ENCODE measurements around the gene KIAA0513. TPM values are rescaled to one million over a fixed set of nuclear protein-coding genes. Genes with fewer than 3 reads are reported as not detected.

KIAA0513 gene
- total RNA-seq, 1 experiment from 2014 or later, result 7.8 TPM

GRCh38 chr16:85037050-85037410, 9.4 kb downstream of the KIAA0513 start (continued):
- TF ChIP-seq ZSCAN18 (CRISPR knock-in tag; IDR thresholded peaks at IDR 0.05) (no peak), MYBL2 (CRISPR knock-in tag; IDR thresholded peaks at IDR 0.05) (no peak)

- no peak overlapping the region for H3K27ac Mint-ChIP-seq
- ATAC-seq (no peak), DNase-seq (ENCODE audit: low spot score) (no peak)
- H3K4me3 Mint-ChIP-seq, result no peak overlapping the region
- H3K9me3 Mint-ChIP-seq, result no peaks in the 10 kb centered on the region
- peaks cover 6% of the 10 kb centered on the region for H3K4me1 Mint-ChIP-seq
- H3K27me3 Mint-ChIP-seq (ENCODE audit: low read depth), result no peaks in the 10 kb centered on the region
- CTCF ChIA-PET, result interaction anchor here (0.6 to 2.3 kb wide), 3 partner anchors 10 to 85 kb away, joined by 3 to 5 read pairs (median 3); partner anchors contain the start of gene KIAA0513
- POLR2A ChIA-PET, result no interaction called here
- H3K36me3 Mint-ChIP-seq, result no peaks in the 10 kb centered on the region
- no peak for TF ChIP-seq SMAD4 (CRISPR knock-in tag; IDR thresholded peaks at IDR 0.05)
- TF ChIP-seq ZNF138 (CRISPR knock-in tag; conservative IDR thresholded peaks at IDR 0.05), result no peak
- no peak for TF ChIP-seq CREB1 (CRISPR knock-in tag; IDR thresholded peaks at IDR 0.05)
- TF ChIP-seq EMX1 (CRISPR knock-in tag; IDR thresholded peaks at IDR 0.05), result no peak
These were observed 10.1 kb downstream of the KIAA0513 start for GRCh38 chr16:85037721-85038120.

GRCh38 chr16:85040685-85041084, 13.1 kb downstream of the KIAA0513 start:
- Mint-ChIP-seq H3K4me3 (no peak overlapping the region), H3K27me3 (ENCODE audit: low read depth) (no peaks in the 10 kb centered on the region), H3K36me3 (no peaks in the 10 kb centered on the region), H3K27ac (no peak overlapping the region), H3K4me1 (no peaks in the 10 kb centered on the region), H3K9me3 (no peaks in the 10 kb centered on the region)
- POLR2A ChIA-PET, result no interaction called here
- ATAC-seq, result no peak
- TF ChIP-seq SP1 (CRISPR knock-in tag; conservative IDR thresholded peaks at IDR 0.05), result no peak
- no peak for TF ChIP-seq ZNF512 (CRISPR knock-in tag; IDR thresholded peaks at IDR 0.05; ENCODE audit: borderline replicate concordance)
- no peak for TF ChIP-seq JUN (CRISPR knock-in tag; IDR thresholded peaks at IDR 0.05)
- TF ChIP-seq ZNF219 (CRISPR knock-in tag; IDR thresholded peaks at IDR 0.05; ENCODE audit: borderline replicate concordance), result no peak
- no peak for TF ChIP-seq TEAD4 (CRISPR knock-in tag; IDR thresholded peaks at IDR 0.05)
- TF ChIP-seq NFYB (CRISPR knock-in tag; conservative IDR thresholded peaks at IDR 0.05; ENCODE audit: low read depth), result no peak
- TF ChIP-seq OVOL2 (CRISPR knock-in tag; IDR thresholded peaks at IDR 0.05; ENCODE audit: borderline replicate concordance), result no peak
- no peak for TF ChIP-seq USF1 (CRISPR knock-in tag; IDR thresholded peaks at IDR 0.05)
- no peak for TF ChIP-seq MYBL2 (CRISPR knock-in tag; IDR thresholded peaks at IDR 0.05)
- no peak for TF ChIP-seq ELF4 (CRISPR knock-in tag; IDR thresholded peaks at IDR 0.05; ENCODE audit: low read depth)
- TF ChIP-seq TCF7 (CRISPR knock-in tag; IDR thresholded peaks at IDR 0.05; ENCODE audit: low read depth), result no peak
- CTCF ChIA-PET, result interaction anchor here (1.5 kb wide), 1 partner anchor 46 kb away, joined by 3 read pairs; no protein-coding TSS in a partner anchor
- no peak for DNase-seq (ENCODE audit: low spot score)

- no peaks in the 10 kb centered on the region for H3K27me3 Mint-ChIP-seq (ENCODE audit: low read depth)
- H3K36me3 Mint-ChIP-seq, result no peaks in the 10 kb centered on the region
- H3K9me3 Mint-ChIP-seq, result no peaks in the 10 kb centered on the region
- no peak overlapping the region for H3K4me3 Mint-ChIP-seq
- no peak for DNase-seq (ENCODE audit: low spot score)
- ChIA-PET CTCF (no interaction called here), POLR2A (no interaction called here)
- H3K4me1 Mint-ChIP-seq, result no peaks in the 10 kb centered on the region
- ATAC-seq, result no peak
- H3K27ac Mint-ChIP-seq, result no peak overlapping the region
- TF ChIP-seq ATF6 (CRISPR knock-in tag; IDR thresholded peaks at IDR 0.05) (no peak), ZNF263 (CRISPR knock-in tag; IDR thresholded peaks at IDR 0.05; ENCODE audit: low read depth) (no peak), AFF4 (CRISPR knock-in tag; IDR thresholded peaks at IDR 0.05; ENCODE audit: borderline replicate concordance) (no peak), ATF1 (CRISPR knock-in tag; IDR thresholded peaks at IDR 0.05) (no peak), SMAD3 (CRISPR knock-in tag; IDR thresholded peaks at IDR 0.05; ENCODE audit: borderline replicate concordance) (no peak), ELF4 (CRISPR knock-in tag; IDR thresholded peaks at IDR 0.05; ENCODE audit: low read depth) (no peak)
These were observed 13.9 kb downstream of the KIAA0513 start for GRCh38 chr16:85041219-85042166.

Data from WTC11 (cell line).